Measurements from ENCODE around the gene NISCH. TPM values are rescaled to one million over a fixed set of nuclear protein-coding genes. Genes with fewer than 3 reads are reported as not detected.

Gene NISCH
- total and polyA plus RNA-seq, 12 donors: 24.0 to 56.3 (median 41.9) TPM

DNA sequence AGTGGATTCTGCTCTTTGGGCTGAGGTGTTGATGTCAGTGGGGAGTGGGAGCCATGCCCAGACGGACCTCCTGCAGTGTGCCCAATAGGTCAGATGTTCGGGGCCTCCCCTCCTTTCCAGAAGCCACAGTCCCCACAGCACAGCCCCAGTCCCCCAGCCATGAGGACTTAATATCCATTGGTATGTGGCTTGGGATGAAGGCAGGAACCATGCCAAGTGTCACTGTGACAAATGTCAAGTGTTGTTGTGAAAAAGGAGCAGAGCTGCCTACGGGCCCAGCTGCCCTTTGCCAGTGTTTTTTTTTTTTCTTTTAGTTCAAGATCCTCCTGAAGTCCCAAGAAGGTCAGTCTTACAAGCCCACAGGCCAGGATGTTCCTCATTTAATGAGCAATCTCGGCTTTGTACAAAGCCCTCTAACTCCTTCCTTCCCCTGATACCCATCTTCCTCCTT, 22.7 kb upstream of the NISCH start:
- 22 to 28% methylated on average over 4 of the region's 4 CpGs for WGBS, 2 donors
- TF ChIP-seq, protein P1, sequence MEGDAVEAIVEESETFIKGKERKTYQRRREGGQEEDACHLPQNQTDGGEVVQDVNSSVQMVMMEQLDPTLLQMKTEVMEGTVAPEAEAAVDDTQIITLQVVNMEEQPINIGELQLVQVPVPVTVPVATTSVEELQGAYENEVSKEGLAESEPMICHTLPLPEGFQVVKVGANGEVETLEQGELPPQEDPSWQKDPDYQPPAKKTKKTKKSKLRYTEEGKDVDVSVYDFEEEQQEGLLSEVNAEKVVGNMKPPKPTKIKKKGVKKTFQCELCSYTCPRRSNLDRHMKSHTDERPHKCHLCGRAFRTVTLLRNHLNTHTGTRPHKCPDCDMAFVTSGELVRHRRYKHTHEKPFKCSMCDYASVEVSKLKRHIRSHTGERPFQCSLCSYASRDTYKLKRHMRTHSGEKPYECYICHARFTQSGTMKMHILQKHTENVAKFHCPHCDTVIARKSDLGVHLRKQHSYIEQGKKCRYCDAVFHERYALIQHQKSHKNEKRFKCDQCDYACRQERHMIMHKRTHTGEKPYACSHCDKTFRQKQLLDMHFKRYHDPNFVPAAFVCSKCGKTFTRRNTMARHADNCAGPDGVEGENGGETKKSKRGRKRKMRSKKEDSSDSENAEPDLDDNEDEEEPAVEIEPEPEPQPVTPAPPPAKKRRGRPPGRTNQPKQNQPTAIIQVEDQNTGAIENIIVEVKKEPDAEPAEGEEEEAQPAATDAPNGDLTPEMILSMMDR (IDR thresholded peaks at IDR 0.05): no peak
- peak overlapping the region; percentile 41 to 86 (median 72) for H3K27ac ChIP-seq

DNA sequence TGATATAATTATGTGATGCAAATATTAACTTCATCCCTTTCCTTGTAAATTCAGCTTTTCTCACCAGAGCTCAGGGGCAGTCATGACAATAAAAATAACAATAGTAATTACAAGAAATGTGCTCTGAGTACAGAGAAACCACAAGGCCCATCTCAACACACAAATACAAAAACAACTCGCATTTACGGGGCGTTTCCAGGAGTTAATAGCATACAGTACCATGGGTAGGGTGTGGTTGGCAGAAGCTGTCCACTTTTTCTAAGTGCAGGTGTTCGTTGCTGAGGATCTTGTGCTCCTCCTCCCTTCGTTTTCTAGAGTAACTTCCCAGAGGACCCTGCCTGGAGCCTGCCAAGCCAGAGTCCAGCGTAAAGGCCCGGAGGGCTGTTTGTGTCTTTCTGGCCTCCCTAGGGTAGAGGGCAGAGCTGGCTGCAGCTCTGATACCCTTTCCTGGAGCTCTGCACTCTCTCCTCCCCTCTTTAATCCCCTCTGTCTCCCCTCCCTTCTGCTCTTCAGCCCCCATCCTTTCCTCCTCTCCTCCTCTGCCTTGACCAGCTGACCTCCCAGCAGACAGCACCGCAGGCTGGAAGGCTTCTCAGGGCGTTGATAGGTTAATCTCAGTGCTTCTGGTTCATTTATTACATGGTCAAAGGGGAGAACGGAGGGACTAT, 21.9 kb upstream of the NISCH start:
- DNase-seq: no peak
- 42 to 45% methylated on average over 10 of the region's 10 CpGs for WGBS, 2 donors

More for the DNA sequence above, 22.7 kb upstream of the NISCH start:
- Histone ChIP-seq H3K4me1 (peaks cover 34 to 89% (median 70%) of the 10 kb centered on the region in 9 donors), H3K4me3 (no peak overlapping the region), H3K36me3 (no peaks in the 10 kb centered on the region), H3K27me3 (no peaks in the 10 kb centered on the region), H3K9me3 (no peaks in the 10 kb centered on the region)
- intact Hi-C loops (cut with DNase I): loop anchor here in 1 of 10 donors (1.0 kb wide), 1 partner anchor 13 kb away; the partner anchor contains the start of gene SEMA3G
- DNase-seq (peak in 1 of 2 donors; percentile 72), ATAC-seq (peak in 6 of 8 donors; percentile 1 to 26 (median 20))

DNA sequence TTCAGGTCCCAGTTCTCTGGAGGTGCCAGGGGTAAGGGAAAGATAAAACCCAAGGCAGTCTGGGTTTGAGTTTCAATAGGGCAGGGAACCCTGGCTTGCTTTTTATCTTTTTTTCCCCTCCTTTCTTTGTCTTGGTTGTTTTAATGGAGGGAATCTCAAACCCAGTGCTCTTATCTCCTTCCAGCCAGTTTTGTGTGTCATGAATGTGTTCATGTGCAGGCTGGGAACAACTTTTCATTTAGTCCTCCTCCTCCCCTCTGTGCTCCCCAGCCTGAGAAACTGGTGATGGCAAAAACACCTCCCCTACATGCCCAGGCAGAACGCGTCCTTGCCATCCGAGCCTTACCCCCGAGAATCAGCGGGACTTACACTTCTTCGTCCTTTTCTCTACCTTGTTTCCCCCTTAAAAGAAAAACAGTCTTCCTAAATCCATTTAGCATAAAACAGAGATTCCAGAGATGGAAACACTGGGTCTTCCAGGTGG, 21.4 kb upstream of the NISCH start:
- intact Hi-C loops (cut with DNase I): loop anchor here in 1 of 10 donors (1.0 kb wide), 1 partner anchor 11 kb away; the partner anchor contains the start of gene SEMA3G
- no peaks in the 10 kb centered on the region for H3K27me3 ChIP-seq
- H3K9me3 ChIP-seq: no peaks in the 10 kb centered on the region
- H3K4me3 ChIP-seq: no peak overlapping the region
- DNase-seq (no peak), ATAC-seq (no peak)
- TF ChIP-seq, protein P1 (IDR thresholded peaks at IDR 0.05): no peak
- WGBS, 2 donors: 80 to 84% methylated on average over 6 of the region's 6 CpGs
- peak overlapping the region; percentile 41 to 86 (median 72) for H3K27ac ChIP-seq
- H3K36me3 ChIP-seq: no peaks in the 10 kb centered on the region
- H3K4me1 ChIP-seq: peaks cover 34 to 97% (median 65%) of the 10 kb centered on the region in 9 donors

More for the DNA sequence above, 21.9 kb upstream of the NISCH start:
- no peaks in the 10 kb centered on the region for H3K36me3 ChIP-seq
- peak in 1 of 8 donors; percentile 2 for ATAC-seq
- intact Hi-C loops (cut with DNase I): loop anchor here in 1 of 10 donors (1.0 kb wide), 1 partner anchor 12 kb away; the partner anchor contains the start of gene SEMA3G
- TF ChIP-seq, protein P1 (IDR thresholded peaks at IDR 0.05): no peak
- no peak overlapping the region for H3K4me3 ChIP-seq
- no peaks in the 10 kb centered on the region for H3K9me3 ChIP-seq
- H3K27ac ChIP-seq: peak overlapping the region; percentile 41 to 86 (median 72)
- H3K4me1 ChIP-seq: peaks cover 34 to 96% (median 70%) of the 10 kb centered on the region in 9 donors
- no peaks in the 10 kb centered on the region for H3K27me3 ChIP-seq

GRCh38 chr3:52434491-52435115, 20.8 kb upstream of the NISCH start:
- peak overlapping the region; percentile 5 to 86 (median 69) for H3K27ac ChIP-seq
- ATAC-seq (no peak), DNase-seq (no peak)
- TF ChIP-seq, protein P1 (IDR thresholded peaks at IDR 0.05): no peak
- H3K4me1 ChIP-seq: peaks cover 34 to 95% (median 61%) of the 10 kb centered on the region in 9 donors
- H3K27me3 ChIP-seq: no peaks in the 10 kb centered on the region
- no peaks in the 10 kb centered on the region for H3K36me3 ChIP-seq
- WGBS, 2 donors: 88 to 91% methylated on average over 9 of the region's 9 CpGs
- intact Hi-C loops (cut with DNase I): no loop called here
- H3K4me3 ChIP-seq: no peak overlapping the region
- no peaks in the 10 kb centered on the region for H3K9me3 ChIP-seq

Data from heart right ventricle (tissue), 16 donors.